HEK293 (cell line): ENCODE data around the gene ZFPL1.

Source experiments
- FEZF1 ChIP-seq: fragments of 450-650 bp; formaldehyde crosslinking; IDR thresholded peaks from 2 replicates; pipeline ENCODE4 v1.5.1; 2016; ENCODE audit warnings: missing biosample characterization, missing genetic modification characterization
- KLF10 ChIP-seq: fragments of 450-650 bp; IDR thresholded peaks from 2 replicates; pipeline ENCODE4 v1.5.1; 2018; ENCODE audit warnings: missing biosample characterization, mild to moderate bottlenecking, missing genetic modification characterization
- MZF1 ChIP-seq: fragments of 450-650 bp; formaldehyde crosslinking; IDR thresholded peaks from 2 replicates; pipeline ENCODE4 v1.5.1; 2017; ENCODE audit warnings: missing biosample characterization, missing genetic modification characterization, borderline replicate concordance
- OSR2 ChIP-seq: fragments of 450-650 bp; formaldehyde crosslinking; IDR thresholded peaks from 2 replicates; pipeline ENCODE4 v1.5.1; 2016; ENCODE audit warnings: missing biosample characterization, missing genetic modification characterization
- OVOL3 ChIP-seq: fragments of 450-650 bp; formaldehyde crosslinking; IDR thresholded peaks from 2 replicates; pipeline ENCODE4 v1.5.1; 2016; ENCODE audit warnings: missing biosample characterization, missing genetic modification characterization
- ZBTB21 ChIP-seq: fragments of 450-650 bp; formaldehyde crosslinking; IDR thresholded peaks from 2 replicates; pipeline ENCODE4 v1.5.1; 2017; ENCODE audit warnings: missing biosample characterization, missing genetic modification characterization
- ZFP3 ChIP-seq: fragments of 450-650 bp; formaldehyde crosslinking; IDR thresholded peaks from 2 replicates; pipeline ENCODE4 v1.5.1; 2016; ENCODE audit warnings: low read depth, missing biosample characterization, missing genetic modification characterization
- ZNF16 ChIP-seq: fragments of 450-650 bp; formaldehyde crosslinking; IDR thresholded peaks from 2 replicates; pipeline ENCODE4 v1.5.1; 2016; ENCODE audit warnings: low read depth, missing biosample characterization, missing genetic modification characterization
- ZNF23 ChIP-seq: fragments of 450-650 bp; formaldehyde crosslinking; IDR thresholded peaks from 2 replicates; pipeline ENCODE4 v1.5.1; 2016; ENCODE audit warnings: missing biosample characterization, missing genetic modification characterization, borderline replicate concordance
- ZNF239 ChIP-seq: fragments of 450-650 bp; formaldehyde crosslinking; IDR thresholded peaks from 2 replicates; pipeline ENCODE4 v1.5.1; 2016; ENCODE audit warnings: missing biosample characterization, missing genetic modification characterization
- ZNF311 ChIP-seq: fragments of 450-650 bp; formaldehyde crosslinking; IDR thresholded peaks from 2 replicates; pipeline ENCODE4 v1.5.1; 2017; ENCODE audit warnings: missing biosample characterization, missing genetic modification characterization, borderline replicate concordance
- ZNF335 ChIP-seq: fragments of 450-650 bp; formaldehyde crosslinking; conservative IDR thresholded peaks from 2 replicates; pipeline ENCODE4 v1.5.1; 2016; ENCODE audit warnings: missing biosample characterization, missing genetic modification characterization
- ZNF521 ChIP-seq: fragments of 450-650 bp; formaldehyde crosslinking; IDR thresholded peaks from 2 replicates; pipeline ENCODE4 v1.5.1; 2017; ENCODE audit warnings: missing biosample characterization, mild to moderate bottlenecking, missing genetic modification characterization
- ZNF549 ChIP-seq: fragments of 450-650 bp; IDR thresholded peaks from 2 replicates; pipeline ENCODE4 v1.5.1; 2018; ENCODE audit warnings: missing biosample characterization, missing genetic modification characterization, mild to moderate bottlenecking, inconsistent platforms, moderate library complexity
- ZNF555 ChIP-seq: fragments of 450-650 bp; formaldehyde crosslinking; conservative IDR thresholded peaks from 2 replicates; pipeline ENCODE4 v1.5.1; 2017; ENCODE audit warnings: missing biosample characterization, mild to moderate bottlenecking, missing genetic modification characterization, inconsistent platforms
- ZNF624 ChIP-seq: fragments of 450-650 bp; formaldehyde crosslinking; IDR thresholded peaks from 2 replicates; pipeline ENCODE4 v1.5.1; 2017; ENCODE audit warnings: missing biosample characterization, missing genetic modification characterization
- ZNF768 ChIP-seq: fragments of 450-650 bp; formaldehyde crosslinking; IDR thresholded peaks from 2 replicates; pipeline ENCODE4 v1.5.1; 2018; ENCODE audit warnings: missing biosample characterization, mild to moderate bottlenecking, missing genetic modification characterization
- ZNF791 ChIP-seq: fragments of 450-650 bp; formaldehyde crosslinking; IDR thresholded peaks from 2 replicates; pipeline ENCODE4 v1.5.1; 2016; ENCODE audit warnings: missing biosample characterization, missing genetic modification characterization
- TF ChIP-seq, protein P1 (sequence below): fragments of 450-650 bp; formaldehyde crosslinking; IDR thresholded peaks from 2 replicates; pipeline ENCODE4 v1.5.1; 2016; ENCODE audit warnings: missing biosample characterization, missing genetic modification characterization
- TF ChIP-seq, protein P2 (sequence below): fragments of 450-650 bp; formaldehyde crosslinking; IDR thresholded peaks from 2 replicates; pipeline ENCODE4 v1.5.1; 2016; ENCODE audit warnings: missing biosample characterization, missing genetic modification characterization, borderline replicate concordance
- TF ChIP-seq, protein P3 (sequence below): fragments of 450-650 bp; formaldehyde crosslinking; IDR thresholded peaks from 2 replicates; pipeline ENCODE4 v1.5.1; 2016; ENCODE audit warnings: missing biosample characterization, missing genetic modification characterization, borderline replicate concordance
- TF ChIP-seq, protein P4 (sequence below): sonication (generic); formaldehyde crosslinking; IDR thresholded peaks from 2 replicates; pipeline ENCODE4 v1.8.1; 2022; ENCODE audit warnings: mild to moderate bottlenecking, moderate library complexity, missing genetic modification reagents
- TF ChIP-seq, protein P5 (sequence below): fragments of 450-650 bp; formaldehyde crosslinking; IDR thresholded peaks from 2 replicates; pipeline ENCODE4 v1.5.1; 2017; ENCODE audit warnings: missing biosample characterization, missing genetic modification characterization
- TF ChIP-seq, protein P6 (sequence below): fragments of 450-650 bp; formaldehyde crosslinking; IDR thresholded peaks from 2 replicates; pipeline ENCODE4 v1.5.1; 2016; ENCODE audit warnings: missing biosample characterization, missing genetic modification characterization

ZFPL1 gene

DNA sequence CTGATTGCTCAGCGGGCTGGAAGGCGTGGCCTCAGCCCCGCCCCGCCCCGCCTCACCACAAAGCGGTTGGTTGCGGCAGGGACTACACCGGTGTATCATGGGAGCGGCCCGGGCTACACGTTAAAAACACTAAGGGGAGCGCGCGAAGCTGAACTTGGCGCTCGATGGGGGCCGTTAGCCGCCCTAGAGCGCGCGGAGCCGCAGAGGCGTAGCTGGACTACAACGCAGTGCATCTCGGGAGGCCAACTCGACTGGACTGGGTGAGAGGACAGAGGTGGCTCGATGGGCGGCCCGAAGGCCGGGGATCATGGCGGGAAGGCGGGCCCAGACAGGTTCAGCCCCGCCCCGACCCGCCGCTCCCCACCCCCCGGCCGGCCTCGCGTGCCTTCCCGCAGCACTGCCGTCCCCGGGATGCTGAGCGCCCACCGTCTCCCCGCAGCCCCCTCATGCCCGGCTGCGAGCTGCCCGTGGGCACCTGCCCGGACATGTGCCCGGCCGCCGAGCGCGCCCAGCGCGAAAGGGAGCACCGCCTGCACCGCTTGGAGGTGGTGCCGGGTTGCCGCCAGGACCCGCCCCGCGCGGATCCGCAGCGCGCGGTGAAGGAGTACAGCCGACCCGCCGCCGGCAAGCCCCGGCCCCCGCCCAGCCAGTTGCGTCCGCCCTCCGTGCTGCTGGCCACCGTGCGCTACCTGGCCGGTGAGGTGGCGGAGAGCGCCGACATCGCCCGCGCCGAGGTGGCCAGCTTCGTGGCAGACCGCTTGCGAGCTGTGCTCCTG is 43.0 kb upstream of the ZFPL1 start, which contains the start of gene SAC3D1 (continued):
- TF ChIP-seq ZNF311 (no peak), ZNF555 (tag by site-specific recombination) (no peak), ZNF624 (tag by site-specific recombination) (no peak), ZNF23 (no peak), ZNF768 (tag by site-specific recombination) (no peak), OVOL3 (tag by site-specific recombination) (no peak), ZNF521 (tag by site-specific recombination) (no peak), ZNF335 (tag by site-specific recombination) (peak; percentile 55), KLF10 (tag by site-specific recombination) (peak; percentile 24; the same call in 1 of the 2 replicates), FEZF1 (tag by site-specific recombination) (no peak), ZNF791 (tag by site-specific recombination) (no peak), ZNF239 (no peak), ZFP3 (no peak), OSR2 (tag by site-specific recombination) (no peak), MZF1 (tag by site-specific recombination) (no peak), ZNF16 (tag by site-specific recombination) (no peak), ZNF549 (no peak), ZBTB21 (tag by site-specific recombination) (no peak)
- TF ChIP-seq, protein P1, sequence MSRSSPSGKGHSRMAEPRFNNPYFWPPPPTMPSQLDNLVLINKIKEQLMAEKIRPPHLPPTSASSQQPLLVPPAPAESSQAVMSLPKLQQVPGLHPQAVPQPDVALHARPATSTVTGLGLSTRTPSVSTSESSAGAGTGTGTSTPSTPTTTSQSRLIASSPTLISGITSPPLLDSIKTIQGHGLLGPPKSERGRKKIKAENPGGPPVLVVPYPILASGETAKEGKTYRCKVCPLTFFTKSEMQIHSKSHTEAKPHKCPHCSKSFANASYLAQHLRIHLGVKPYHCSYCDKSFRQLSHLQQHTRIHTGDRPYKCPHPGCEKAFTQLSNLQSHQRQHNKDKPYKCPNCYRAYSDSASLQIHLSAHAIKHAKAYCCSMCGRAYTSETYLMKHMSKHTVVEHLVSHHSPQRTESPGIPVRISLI, result no peak
- TF ChIP-seq, protein P2, sequence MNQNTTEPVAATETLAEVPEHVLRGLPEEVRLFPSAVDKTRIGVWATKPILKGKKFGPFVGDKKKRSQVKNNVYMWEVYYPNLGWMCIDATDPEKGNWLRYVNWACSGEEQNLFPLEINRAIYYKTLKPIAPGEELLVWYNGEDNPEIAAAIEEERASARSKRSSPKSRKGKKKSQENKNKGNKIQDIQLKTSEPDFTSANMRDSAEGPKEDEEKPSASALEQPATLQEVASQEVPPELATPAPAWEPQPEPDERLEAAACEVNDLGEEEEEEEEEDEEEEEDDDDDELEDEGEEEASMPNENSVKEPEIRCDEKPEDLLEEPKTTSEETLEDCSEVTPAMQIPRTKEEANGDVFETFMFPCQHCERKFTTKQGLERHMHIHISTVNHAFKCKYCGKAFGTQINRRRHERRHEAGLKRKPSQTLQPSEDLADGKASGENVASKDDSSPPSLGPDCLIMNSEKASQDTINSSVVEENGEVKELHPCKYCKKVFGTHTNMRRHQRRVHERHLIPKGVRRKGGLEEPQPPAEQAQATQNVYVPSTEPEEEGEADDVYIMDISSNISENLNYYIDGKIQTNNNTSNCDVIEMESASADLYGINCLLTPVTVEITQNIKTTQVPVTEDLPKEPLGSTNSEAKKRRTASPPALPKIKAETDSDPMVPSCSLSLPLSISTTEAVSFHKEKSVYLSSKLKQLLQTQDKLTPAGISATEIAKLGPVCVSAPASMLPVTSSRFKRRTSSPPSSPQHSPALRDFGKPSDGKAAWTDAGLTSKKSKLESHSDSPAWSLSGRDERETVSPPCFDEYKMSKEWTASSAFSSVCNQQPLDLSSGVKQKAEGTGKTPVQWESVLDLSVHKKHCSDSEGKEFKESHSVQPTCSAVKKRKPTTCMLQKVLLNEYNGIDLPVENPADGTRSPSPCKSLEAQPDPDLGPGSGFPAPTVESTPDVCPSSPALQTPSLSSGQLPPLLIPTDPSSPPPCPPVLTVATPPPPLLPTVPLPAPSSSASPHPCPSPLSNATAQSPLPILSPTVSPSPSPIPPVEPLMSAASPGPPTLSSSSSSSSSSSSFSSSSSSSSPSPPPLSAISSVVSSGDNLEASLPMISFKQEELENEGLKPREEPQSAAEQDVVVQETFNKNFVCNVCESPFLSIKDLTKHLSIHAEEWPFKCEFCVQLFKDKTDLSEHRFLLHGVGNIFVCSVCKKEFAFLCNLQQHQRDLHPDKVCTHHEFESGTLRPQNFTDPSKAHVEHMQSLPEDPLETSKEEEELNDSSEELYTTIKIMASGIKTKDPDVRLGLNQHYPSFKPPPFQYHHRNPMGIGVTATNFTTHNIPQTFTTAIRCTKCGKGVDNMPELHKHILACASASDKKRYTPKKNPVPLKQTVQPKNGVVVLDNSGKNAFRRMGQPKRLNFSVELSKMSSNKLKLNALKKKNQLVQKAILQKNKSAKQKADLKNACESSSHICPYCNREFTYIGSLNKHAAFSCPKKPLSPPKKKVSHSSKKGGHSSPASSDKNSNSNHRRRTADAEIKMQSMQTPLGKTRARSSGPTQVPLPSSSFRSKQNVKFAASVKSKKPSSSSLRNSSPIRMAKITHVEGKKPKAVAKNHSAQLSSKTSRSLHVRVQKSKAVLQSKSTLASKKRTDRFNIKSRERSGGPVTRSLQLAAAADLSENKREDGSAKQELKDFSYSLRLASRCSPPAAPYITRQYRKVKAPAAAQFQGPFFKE (tag by site-specific recombination), result no peak
- TF ChIP-seq, protein P3, sequence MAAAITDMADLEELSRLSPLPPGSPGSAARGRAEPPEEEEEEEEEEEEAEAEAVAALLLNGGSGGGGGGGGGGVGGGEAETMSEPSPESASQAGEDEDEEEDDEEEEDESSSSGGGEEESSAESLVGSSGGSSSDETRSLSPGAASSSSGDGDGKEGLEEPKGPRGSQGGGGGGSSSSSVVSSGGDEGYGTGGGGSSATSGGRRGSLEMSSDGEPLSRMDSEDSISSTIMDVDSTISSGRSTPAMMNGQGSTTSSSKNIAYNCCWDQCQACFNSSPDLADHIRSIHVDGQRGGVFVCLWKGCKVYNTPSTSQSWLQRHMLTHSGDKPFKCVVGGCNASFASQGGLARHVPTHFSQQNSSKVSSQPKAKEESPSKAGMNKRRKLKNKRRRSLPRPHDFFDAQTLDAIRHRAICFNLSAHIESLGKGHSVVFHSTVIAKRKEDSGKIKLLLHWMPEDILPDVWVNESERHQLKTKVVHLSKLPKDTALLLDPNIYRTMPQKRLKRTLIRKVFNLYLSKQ (tag by site-specific recombination), result no peak
- TF ChIP-seq, protein P4, sequence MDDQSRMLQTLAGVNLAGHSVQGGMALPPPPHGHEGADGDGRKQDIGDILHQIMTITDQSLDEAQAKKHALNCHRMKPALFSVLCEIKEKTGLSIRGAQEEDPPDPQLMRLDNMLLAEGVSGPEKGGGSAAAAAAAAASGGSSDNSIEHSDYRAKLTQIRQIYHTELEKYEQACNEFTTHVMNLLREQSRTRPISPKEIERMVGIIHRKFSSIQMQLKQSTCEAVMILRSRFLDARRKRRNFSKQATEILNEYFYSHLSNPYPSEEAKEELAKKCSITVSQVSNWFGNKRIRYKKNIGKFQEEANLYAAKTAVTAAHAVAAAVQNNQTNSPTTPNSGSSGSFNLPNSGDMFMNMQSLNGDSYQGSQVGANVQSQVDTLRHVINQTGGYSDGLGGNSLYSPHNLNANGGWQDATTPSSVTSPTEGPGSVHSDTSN (CRISPR knock-in tag), result peak; percentile 82; the same call in 1 of the 2 replicates
- TF ChIP-seq, protein P5, sequence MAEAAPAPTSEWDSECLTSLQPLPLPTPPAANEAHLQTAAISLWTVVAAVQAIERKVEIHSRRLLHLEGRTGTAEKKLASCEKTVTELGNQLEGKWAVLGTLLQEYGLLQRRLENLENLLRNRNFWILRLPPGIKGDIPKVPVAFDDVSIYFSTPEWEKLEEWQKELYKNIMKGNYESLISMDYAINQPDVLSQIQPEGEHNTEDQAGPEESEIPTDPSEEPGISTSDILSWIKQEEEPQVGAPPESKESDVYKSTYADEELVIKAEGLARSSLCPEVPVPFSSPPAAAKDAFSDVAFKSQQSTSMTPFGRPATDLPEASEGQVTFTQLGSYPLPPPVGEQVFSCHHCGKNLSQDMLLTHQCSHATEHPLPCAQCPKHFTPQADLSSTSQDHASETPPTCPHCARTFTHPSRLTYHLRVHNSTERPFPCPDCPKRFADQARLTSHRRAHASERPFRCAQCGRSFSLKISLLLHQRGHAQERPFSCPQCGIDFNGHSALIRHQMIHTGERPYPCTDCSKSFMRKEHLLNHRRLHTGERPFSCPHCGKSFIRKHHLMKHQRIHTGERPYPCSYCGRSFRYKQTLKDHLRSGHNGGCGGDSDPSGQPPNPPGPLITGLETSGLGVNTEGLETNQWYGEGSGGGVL, result no peak
- TF ChIP-seq, protein P6, sequence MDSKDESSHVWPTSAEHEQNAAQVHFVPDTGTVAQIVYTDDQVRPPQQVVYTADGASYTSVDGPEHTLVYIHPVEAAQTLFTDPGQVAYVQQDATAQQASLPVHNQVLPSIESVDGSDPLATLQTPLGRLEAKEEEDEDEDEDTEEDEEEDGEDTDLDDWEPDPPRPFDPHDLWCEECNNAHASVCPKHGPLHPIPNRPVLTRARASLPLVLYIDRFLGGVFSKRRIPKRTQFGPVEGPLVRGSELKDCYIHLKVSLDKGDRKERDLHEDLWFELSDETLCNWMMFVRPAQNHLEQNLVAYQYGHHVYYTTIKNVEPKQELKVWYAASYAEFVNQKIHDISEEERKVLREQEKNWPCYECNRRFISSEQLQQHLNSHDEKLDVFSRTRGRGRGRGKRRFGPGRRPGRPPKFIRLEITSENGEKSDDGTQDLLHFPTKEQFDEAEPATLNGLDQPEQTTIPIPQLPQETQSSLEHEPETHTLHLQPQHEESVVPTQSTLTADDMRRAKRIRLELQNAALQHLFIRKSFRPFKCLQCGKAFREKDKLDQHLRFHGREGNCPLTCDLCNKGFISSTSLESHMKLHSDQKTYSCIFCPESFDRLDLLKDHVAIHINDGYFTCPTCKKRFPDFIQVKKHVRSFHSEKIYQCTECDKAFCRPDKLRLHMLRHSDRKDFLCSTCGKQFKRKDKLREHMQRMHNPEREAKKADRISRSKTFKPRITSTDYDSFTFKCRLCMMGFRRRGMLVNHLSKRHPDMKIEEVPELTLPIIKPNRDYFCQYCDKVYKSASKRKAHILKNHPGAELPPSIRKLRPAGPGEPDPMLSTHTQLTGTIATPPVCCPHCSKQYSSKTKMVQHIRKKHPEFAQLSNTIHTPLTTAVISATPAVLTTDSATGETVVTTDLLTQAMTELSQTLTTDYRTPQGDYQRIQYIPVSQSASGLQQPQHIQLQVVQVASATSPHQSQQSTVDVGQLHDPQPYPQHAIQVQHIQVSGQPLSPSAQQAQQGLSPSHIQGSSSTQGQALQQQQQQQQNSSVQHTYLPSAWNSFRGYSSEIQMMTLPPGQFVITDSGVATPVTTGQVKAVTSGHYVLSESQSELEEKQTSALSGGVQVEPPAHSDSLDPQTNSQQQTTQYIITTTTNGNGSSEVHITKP (tag by site-specific recombination), result peak; percentile 83
